ENCODE results near the gene ACVR1B. TPM values are rescaled to one million over a fixed set of nuclear protein-coding genes. Genes with fewer than 3 reads are reported as not detected.

ACVR1B gene
- total RNA-seq, 1 donor from 2014 or later, result 13.8 TPM

DNA sequence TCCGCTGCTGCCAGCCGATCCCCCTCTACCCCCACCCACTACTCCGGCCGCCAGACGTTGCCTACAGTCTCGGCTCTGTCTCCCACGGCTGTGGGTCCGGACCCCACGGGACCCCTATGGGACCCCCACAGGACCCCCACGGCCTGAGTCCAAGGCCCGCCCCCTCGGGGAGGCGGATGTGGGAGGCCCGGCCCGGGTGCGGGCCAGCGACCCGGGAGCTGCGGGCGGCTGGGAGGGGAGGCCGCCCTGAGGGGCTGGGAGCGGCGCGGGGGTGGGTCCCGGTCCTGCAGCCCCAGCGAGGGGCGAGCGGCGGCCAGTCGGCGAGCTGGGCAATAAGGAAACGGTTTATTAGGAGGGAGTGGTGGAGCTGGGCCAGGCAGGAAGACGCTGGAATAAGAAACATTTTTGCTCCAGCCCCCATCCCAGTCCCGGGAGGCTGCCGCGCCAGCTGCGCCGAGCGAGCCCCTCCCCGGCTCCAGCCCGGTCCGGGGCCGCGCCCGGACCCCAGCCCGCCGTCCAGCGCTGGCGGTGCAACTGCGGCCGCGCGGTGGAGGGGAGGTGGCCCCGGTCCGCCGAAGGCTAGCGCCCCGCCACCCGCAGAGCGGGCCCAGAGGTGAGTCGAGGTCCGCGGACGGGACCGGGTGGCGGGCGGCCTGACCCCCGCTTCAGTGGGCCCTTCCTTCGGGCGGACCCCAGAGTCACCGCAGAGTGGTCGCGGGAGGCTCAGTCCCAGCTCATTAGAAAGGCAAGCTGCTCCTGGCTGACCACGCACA is 44.2 kb upstream of the ACVR1B start, which contains the start of gene ACVRL1:
TSS of gene ACVRL1 (plus strand) at position 422 of the 773 bp plus-strand sequence. CDS start 4,971 bp downstream, outside the sequence.
- TF ChIP-seq, protein P1, sequence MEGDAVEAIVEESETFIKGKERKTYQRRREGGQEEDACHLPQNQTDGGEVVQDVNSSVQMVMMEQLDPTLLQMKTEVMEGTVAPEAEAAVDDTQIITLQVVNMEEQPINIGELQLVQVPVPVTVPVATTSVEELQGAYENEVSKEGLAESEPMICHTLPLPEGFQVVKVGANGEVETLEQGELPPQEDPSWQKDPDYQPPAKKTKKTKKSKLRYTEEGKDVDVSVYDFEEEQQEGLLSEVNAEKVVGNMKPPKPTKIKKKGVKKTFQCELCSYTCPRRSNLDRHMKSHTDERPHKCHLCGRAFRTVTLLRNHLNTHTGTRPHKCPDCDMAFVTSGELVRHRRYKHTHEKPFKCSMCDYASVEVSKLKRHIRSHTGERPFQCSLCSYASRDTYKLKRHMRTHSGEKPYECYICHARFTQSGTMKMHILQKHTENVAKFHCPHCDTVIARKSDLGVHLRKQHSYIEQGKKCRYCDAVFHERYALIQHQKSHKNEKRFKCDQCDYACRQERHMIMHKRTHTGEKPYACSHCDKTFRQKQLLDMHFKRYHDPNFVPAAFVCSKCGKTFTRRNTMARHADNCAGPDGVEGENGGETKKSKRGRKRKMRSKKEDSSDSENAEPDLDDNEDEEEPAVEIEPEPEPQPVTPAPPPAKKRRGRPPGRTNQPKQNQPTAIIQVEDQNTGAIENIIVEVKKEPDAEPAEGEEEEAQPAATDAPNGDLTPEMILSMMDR (IDR thresholded peaks at IDR 0.05; ENCODE audit: insufficient read depth, low read depth, low read length), result no peak
- no peak for TF ChIP-seq EZH2 (IDR thresholded peaks at IDR 0.05; ENCODE audit: insufficient read depth, low read length)

DNA sequence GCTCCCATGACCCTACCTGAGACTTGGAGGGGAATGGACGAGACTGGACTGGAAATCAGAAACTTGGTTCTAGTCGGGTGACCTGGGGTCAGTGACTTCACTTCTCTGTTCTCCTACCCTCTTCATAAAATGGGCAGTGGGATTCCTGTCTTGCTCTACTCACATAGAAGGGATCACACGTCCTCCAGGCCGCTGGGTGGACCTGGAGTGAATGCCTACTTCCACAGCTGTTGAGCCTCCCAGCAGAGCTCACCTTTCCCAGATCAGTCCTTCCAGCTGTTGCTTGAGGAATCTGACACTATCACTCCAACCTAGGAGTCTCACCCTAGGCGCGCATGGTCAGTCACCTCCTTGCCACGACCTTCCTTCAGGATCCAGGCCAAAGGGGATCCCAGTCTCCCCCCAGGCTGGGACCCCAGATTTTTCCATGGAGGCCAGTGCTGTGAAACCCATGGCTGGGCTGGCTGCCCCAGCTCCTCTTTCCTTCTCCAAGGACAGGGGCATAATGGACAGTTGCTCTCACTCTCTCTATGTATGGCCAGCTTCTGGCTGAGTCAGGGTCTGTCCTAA is 43.6 kb upstream of the ACVR1B start:
- Mint-ChIP-seq H3K27me3 (ENCODE audit: low read depth, unreplicated experiment) (peaks cover 47% of the 10 kb centered on the region), H3K4me3 (ENCODE audit: unreplicated experiment) (peak overlapping the region; percentile 41)

More for the DNA sequence above, 44.2 kb upstream of the ACVR1B start, which contains the start of gene ACVRL1:
- Mint-ChIP-seq H3K4me3 (ENCODE audit: unreplicated experiment) (peak within 1 kb of the TSS; percentile 41), H3K9me3 (ENCODE audit: unreplicated experiment) (peaks cover 2% of the 10 kb centered on the region), H3K27me3 (ENCODE audit: low read depth, unreplicated experiment) (peaks cover 43% of the 10 kb centered on the region), H3K4me1 (ENCODE audit: low read depth, unreplicated experiment) (peaks cover 15% of the 10 kb centered on the region), H3K36me3 (ENCODE audit: low read depth, unreplicated experiment) (no peaks in the 10 kb centered on the region), H3K27ac (ENCODE audit: unreplicated experiment) (no peak within 1 kb of the TSS)
- Histone ChIP-seq H3K4me1 (ENCODE audit: insufficient read depth, low read length) (peaks cover 5% of the 10 kb centered on the region), H3K27ac (ENCODE audit: low read depth, low read length) (no peak within 1 kb of the TSS), H3K79me2 (ENCODE audit: insufficient read depth, low read length) (no peaks in the 10 kb centered on the region), H3K27me3 (ENCODE audit: insufficient read depth, low read length) (no peaks in the 10 kb centered on the region), H3K9me3 (ENCODE audit: insufficient read depth, low read depth, low read length) (no peaks in the 10 kb centered on the region), H2AFZ (ENCODE audit: low read depth, low read length) (peak within 1 kb of the TSS; percentile 78), H3K36me3 (ENCODE audit: insufficient read depth, low read length) (no peaks in the 10 kb centered on the region), H3K9ac (ENCODE audit: low read length) (peak within 1 kb of the TSS; percentile 64), H3K4me3 (ENCODE audit: insufficient read depth, low read depth, low read length) (peak within 1 kb of the TSS; percentile 64), H4K20me1 (ENCODE audit: insufficient read depth, low read length) (no peaks in the 10 kb centered on the region), H3K4me2 (ENCODE audit: low read length) (peak within 1 kb of the TSS; percentile 89)
- DNase-seq (ENCODE audit: low read depth) (no peak), FAIRE-seq (no peak)

More for the DNA sequence above, 43.6 kb upstream of the ACVR1B start:
- TF ChIP-seq EZH2 (IDR thresholded peaks at IDR 0.05; ENCODE audit: insufficient read depth, low read length), result no peak
- TF ChIP-seq, protein P1 (IDR thresholded peaks at IDR 0.05; ENCODE audit: insufficient read depth, low read depth, low read length), result no peak
- no peaks in the 10 kb centered on the region for H3K9me3 ChIP-seq (ENCODE audit: insufficient read depth, low read depth, low read length)
- no peaks in the 10 kb centered on the region for H3K79me2 ChIP-seq (ENCODE audit: insufficient read depth, low read length)
- Mint-ChIP-seq H3K27ac (ENCODE audit: unreplicated experiment) (no peak overlapping the region), H3K4me1 (ENCODE audit: low read depth, unreplicated experiment) (peaks cover 15% of the 10 kb centered on the region), H3K36me3 (ENCODE audit: low read depth, unreplicated experiment) (no peaks in the 10 kb centered on the region), H3K9me3 (ENCODE audit: unreplicated experiment) (peaks cover 2% of the 10 kb centered on the region)
- no peaks in the 10 kb centered on the region for H4K20me1 ChIP-seq (ENCODE audit: insufficient read depth, low read length)
- no peaks in the 10 kb centered on the region for H3K27me3 ChIP-seq (ENCODE audit: insufficient read depth, low read length)
- H3K27ac ChIP-seq (ENCODE audit: low read depth, low read length), result no peak overlapping the region
- H3K9ac ChIP-seq (ENCODE audit: low read length), result peak overlapping the region; percentile 64
- no peaks in the 10 kb centered on the region for H3K36me3 ChIP-seq (ENCODE audit: insufficient read depth, low read length)
- H2AFZ ChIP-seq (ENCODE audit: low read depth, low read length), result peak overlapping the region; percentile 78
- peak overlapping the region; percentile 64 for H3K4me3 ChIP-seq (ENCODE audit: insufficient read depth, low read depth, low read length)
- H3K4me1 ChIP-seq (ENCODE audit: insufficient read depth, low read length), result peaks cover 5% of the 10 kb centered on the region
- FAIRE-seq (no peak), DNase-seq (ENCODE audit: low read depth) (no peak)
- H3K4me2 ChIP-seq (ENCODE audit: low read length), result peak overlapping the region; percentile 89

Measured in astrocyte (in vitro differentiated cells and primary cell).